C4-2B (cell line): Measurements from ENCODE around the gene FOXD2.

ENCODE experiments used
- H3K27ac ChIP-seq: fragments of 450-650 bp; 2 replicates; pipeline ENCODE4 v1.5.1; 2017
- CTCF ChIP-seq: fragments of 450-650 bp; conservative IDR thresholded peaks from 2 replicates; pipeline ENCODE4 v1.5.1; 2017; ENCODE audit warnings: mild to moderate bottlenecking
- ZFX ChIP-seq: fragments of 450-650 bp; IDR thresholded peaks from 2 replicates; pipeline ENCODE4 v1.6.1; 2017

The FOXD2 gene

GRCh38 chr1:47417170-47418044 lies 20.4 kb upstream of the FOXD2 start:
- TF ChIP-seq CTCF (no peak), ZFX (no peak)
- no peak overlapping the region for H3K27ac ChIP-seq

- H3K27ac ChIP-seq: no peak overlapping the region
- TF ChIP-seq ZFX (no peak), CTCF (no peak)
These were observed 19.7 kb upstream of the FOXD2 start for GRCh38 chr1:47418122-47418521.

GRCh38 chr1:47418681-47419325 lies 19.0 kb upstream of the FOXD2 start:
- TF ChIP-seq CTCF (no peak), ZFX (no peak)
- no peak overlapping the region for H3K27ac ChIP-seq

GRCh38 chr1:47420547-47420946 lies 17.3 kb upstream of the FOXD2 start:
- TF ChIP-seq CTCF: no peak
- no peak for TF ChIP-seq ZFX
- no peak overlapping the region for H3K27ac ChIP-seq

- no peak overlapping the region for H3K27ac ChIP-seq
These were observed 14.0 kb upstream of the FOXD2 start for GRCh38 chr1:47423872-47424271.

GRCh38 chr1:47424336-47424982 lies 13.4 kb upstream of the FOXD2 start:
- H3K27ac ChIP-seq: no peak overlapping the region
- TF ChIP-seq ZFX (no peak), CTCF (peak; percentile 98)

More at GRCh38 chr1:47423872-47424271, 14.0 kb upstream of the FOXD2 start:
- TF ChIP-seq ZFX: no peak
- TF ChIP-seq CTCF: no peak

GRCh38 chr1:47431534-47431933 lies 6.3 kb upstream of the FOXD2 start:
- no peak for TF ChIP-seq ZFX
- TF ChIP-seq CTCF: no peak
- H3K27ac ChIP-seq: no peak overlapping the region
